ENCODE data around the gene MUC15. TPM values are rescaled to one million over a fixed set of nuclear protein-coding genes. Genes with fewer than 3 reads are reported as not detected.

MUC15 gene
- total RNA-seq, 1 experiment from 2014 or later = not detected

- no peak overlapping the region for H3K4me2 ChIP-seq (ENCODE audit: low read length)
- H3K4me1 ChIP-seq (ENCODE audit: insufficient read depth, low read length) = no peaks in the 10 kb centered on the region
- H3K27me3 ChIP-seq (ENCODE audit: low read length) = no peaks in the 10 kb centered on the region
- peak overlapping the region; percentile 42 for H3K27ac ChIP-seq (ENCODE audit: low read length)
- H4K20me1 ChIP-seq (ENCODE audit: low read length) = no peaks in the 10 kb centered on the region
- no peak for ATAC-seq
- no peaks in the 10 kb centered on the region for H3K36me3 ChIP-seq (ENCODE audit: low read depth, low read length)
- H3K79me2 ChIP-seq (ENCODE audit: low read length) = no peaks in the 10 kb centered on the region
- no peak for DNase-seq
- no peak overlapping the region for H3K9ac ChIP-seq (ENCODE audit: low read length)
- ChIA-PET POLR2A (ENCODE audit: unreplicated experiment) (no interaction called here), CTCF (no interaction called here)
- TF ChIP-seq EZH2phosphoT487 (IDR thresholded peaks at IDR 0.05; ENCODE audit: borderline replicate concordance, low read length) (no peak), CTCF (conservative IDR thresholded peaks at IDR 0.05; ENCODE audit: low read depth, low read length) (no peak), EZH2 (IDR thresholded peaks at IDR 0.05; ENCODE audit: low read length, unreplicated experiment) (no peak)
- intact Hi-C loops (cut with micrococcal nuclease) = no loop called here
- H3F3A ChIP-seq (ENCODE audit: low read length, unreplicated experiment) = no peaks in the 10 kb centered on the region
- H2AFZ ChIP-seq (ENCODE audit: low read length) = no peak overlapping the region
- H3K4me3 ChIP-seq (ENCODE audit: low read length) = no peak overlapping the region
- H3K9me3 ChIP-seq (ENCODE audit: low read length) = no peaks in the 10 kb centered on the region
- BruUV-seq (replicated peaks) = no TSS peak
- H3K9me2 ChIP-seq (replicated peaks; ENCODE audit: low read length) = no peaks in the 10 kb centered on the region
These were observed 48.4 kb upstream of the MUC15 start for GRCh38 chr11:26620282-26621045.

- no peak overlapping the region for H3K4me3 ChIP-seq (ENCODE audit: low read length)
- no peaks in the 10 kb centered on the region for H3K36me3 ChIP-seq (ENCODE audit: low read depth, low read length)
- no peak overlapping the region for H2AFZ ChIP-seq (ENCODE audit: low read length)
- H3K27me3 ChIP-seq (ENCODE audit: low read length) = no peaks in the 10 kb centered on the region
- H3K4me2 ChIP-seq (ENCODE audit: low read length) = no peak overlapping the region
- ChIA-PET POLR2A (ENCODE audit: unreplicated experiment) (no interaction called here), CTCF (no interaction called here)
- TF ChIP-seq EZH2phosphoT487 (IDR thresholded peaks at IDR 0.05; ENCODE audit: borderline replicate concordance, low read length) (no peak), CTCF (conservative IDR thresholded peaks at IDR 0.05; ENCODE audit: low read depth, low read length) (no peak), EZH2 (IDR thresholded peaks at IDR 0.05; ENCODE audit: low read length, unreplicated experiment) (no peak)
- no peaks in the 10 kb centered on the region for H3K79me2 ChIP-seq (ENCODE audit: low read length)
- DNase-seq (no peak), ATAC-seq (no peak)
- intact Hi-C loops (cut with micrococcal nuclease) = no loop called here
- no peak overlapping the region for H3K27ac ChIP-seq (ENCODE audit: low read length)
- H3K9me3 ChIP-seq (ENCODE audit: low read length) = no peaks in the 10 kb centered on the region
- no peaks in the 10 kb centered on the region for H3F3A ChIP-seq (ENCODE audit: low read length, unreplicated experiment)
- H3K9ac ChIP-seq (ENCODE audit: low read length) = no peak overlapping the region
- H3K4me1 ChIP-seq (ENCODE audit: insufficient read depth, low read length) = no peaks in the 10 kb centered on the region
- no peaks in the 10 kb centered on the region for H3K9me2 ChIP-seq (replicated peaks; ENCODE audit: low read length)
- no peaks in the 10 kb centered on the region for H4K20me1 ChIP-seq (ENCODE audit: low read length)
- BruUV-seq (replicated peaks) = no TSS peak
These were observed 46.4 kb upstream of the MUC15 start for GRCh38 chr11:26618441-26618840.

GRCh38 chr11:26613759-26614158 lies 41.7 kb upstream of the MUC15 start:
- Histone ChIP-seq H3K27me3 (ENCODE audit: low read length) (no peaks in the 10 kb centered on the region), H3K4me2 (ENCODE audit: low read length) (no peak overlapping the region), H3K4me1 (ENCODE audit: insufficient read depth, low read length) (no peaks in the 10 kb centered on the region), H4K20me1 (ENCODE audit: low read length) (no peaks in the 10 kb centered on the region), H3K27ac (ENCODE audit: low read length) (no peak overlapping the region), H2AFZ (ENCODE audit: low read length) (no peak overlapping the region), H3K79me2 (ENCODE audit: low read length) (no peaks in the 10 kb centered on the region), H3K4me3 (ENCODE audit: low read length) (no peak overlapping the region), H3K9me3 (ENCODE audit: low read length) (no peaks in the 10 kb centered on the region), H3K9me2 (replicated peaks; ENCODE audit: low read length) (no peaks in the 10 kb centered on the region), H3F3A (ENCODE audit: low read length, unreplicated experiment) (no peaks in the 10 kb centered on the region), H3K36me3 (ENCODE audit: low read depth, low read length) (no peaks in the 10 kb centered on the region), H3K9ac (ENCODE audit: low read length) (no peak overlapping the region)
- ChIA-PET POLR2A (ENCODE audit: unreplicated experiment) (no interaction called here), CTCF (no interaction called here)
- no peak for DNase-seq
- ATAC-seq = no peak
- no TSS peak for BruUV-seq (replicated peaks)
- TF ChIP-seq EZH2phosphoT487 (IDR thresholded peaks at IDR 0.05; ENCODE audit: borderline replicate concordance, low read length) = no peak
- TF ChIP-seq EZH2 (IDR thresholded peaks at IDR 0.05; ENCODE audit: low read length, unreplicated experiment) = no peak
- no peak for TF ChIP-seq CTCF (conservative IDR thresholded peaks at IDR 0.05; ENCODE audit: low read depth, low read length)
- intact Hi-C loops (cut with micrococcal nuclease) = no loop called here

Measured in PC-3 (cell line).